Peyer's patch (tissue), 4 donors: Measurements from ENCODE around the gene EEFSEC.

Source experiments
- CTCF ChIP-seq, 6 experiments: fragments of 450-650 bp in 4 of 6; fragments of 200-600 bp in 2 of 6; sonication (generic) in 1 of 6; IDR thresholded peaks; one replicate each; pipeline ENCODE4 v1.5.1; 2017 to 2019; ENCODE audit warnings: antibody characterized with exemption in 6 of 6, mild to moderate bottlenecking in 3 of 6, moderate library complexity in 1 of 6
- POLR2A ChIP-seq, 2 donors: fragments of 450-650 bp; IDR thresholded peaks; one replicate each; pipeline ENCODE4 v1.5.1; 2017; ENCODE audit warnings: antibody characterized with exemption in 2 of 2, mild to moderate bottlenecking in 2 of 2, moderate library complexity in 2 of 2

GRCh38 chr3:128413413-128414205 lies 260.3 kb downstream of the EEFSEC start:
- TF ChIP-seq CTCF (IDR thresholded peaks at IDR 0.05) = no peak
- TF ChIP-seq POLR2A (IDR thresholded peaks at IDR 0.05) = no peak
